Testis (tissue), 2 donors: ENCODE data around the gene C5orf46.

Experiments
- CTCF ChIP-seq, 3 experiments: fragments of 450-650 bp in 2 of 3; fragments of 200-600 bp in 1 of 3; sonication (generic) in 1 of 3; IDR thresholded peaks; one replicate each; pipeline ENCODE4 v1.5.1; 2016 to 2019; ENCODE audit warnings: antibody characterized with exemption in 3 of 3, mild to moderate bottlenecking in 2 of 3, moderate library complexity in 1 of 3
- POLR2A ChIP-seq: fragments of 450-650 bp; IDR thresholded peaks from one replicate; pipeline ENCODE4 v1.6.1; 2017; ENCODE audit warnings: antibody characterized with exemption, mild to moderate bottlenecking, moderate library complexity

DNA sequence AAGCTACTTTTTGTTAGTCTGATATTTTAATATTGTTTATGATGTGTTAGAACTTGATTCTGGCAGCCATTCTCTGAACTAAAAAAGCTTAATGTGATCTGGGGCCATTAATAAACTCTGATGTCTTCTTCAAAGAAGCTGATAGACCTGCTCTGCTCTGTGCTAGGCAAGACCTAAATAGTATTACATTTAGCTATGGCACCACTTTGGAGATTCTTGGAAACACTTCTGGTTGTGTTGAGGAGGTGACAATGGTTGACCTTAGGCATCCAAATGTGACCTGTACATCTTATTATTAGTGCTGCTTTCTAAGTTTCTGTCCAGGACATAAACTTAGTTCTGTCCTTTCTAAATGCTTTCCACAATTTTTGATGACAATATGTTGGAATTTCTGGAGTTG, 49.5 kb downstream of the C5orf46 start:
- TF ChIP-seq CTCF (IDR thresholded peaks at IDR 0.05): no peak
- no peak for TF ChIP-seq POLR2A
